Keratinocyte (primary cell): ENCODE measurements around the gene STPG4.

ENCODE experiments used
- EZH2 ChIP-seq: IDR thresholded peaks from one replicate; pipeline ENCODE4 v1.6.1; 2012; ENCODE audit warnings: inconsistent platforms, mild to moderate bottlenecking, low read length, moderate library complexity
- TF ChIP-seq, protein P1 (sequence below), 3 experiments: IDR thresholded peaks in 1 of 3; conservative IDR thresholded peaks in 1 of 3; optimal IDR thresholded peaks in 1 of 3; 2 replicates in 2 of 3; 3 replicates in 1 of 3; pipeline versions ENCODE3 to v1.5.1; 2011; ENCODE audit warnings: low read length in 3 of 3, mild to moderate bottlenecking in 3 of 3, moderate library complexity in 2 of 3, control low read depth in 1 of 3, inconsistent platforms in 1 of 3; ENCODE audit not compliant: insufficient read depth in 2 of 3; ENCODE audit errors: extremely low read depth in 1 of 3

- TF ChIP-seq, protein P1, sequence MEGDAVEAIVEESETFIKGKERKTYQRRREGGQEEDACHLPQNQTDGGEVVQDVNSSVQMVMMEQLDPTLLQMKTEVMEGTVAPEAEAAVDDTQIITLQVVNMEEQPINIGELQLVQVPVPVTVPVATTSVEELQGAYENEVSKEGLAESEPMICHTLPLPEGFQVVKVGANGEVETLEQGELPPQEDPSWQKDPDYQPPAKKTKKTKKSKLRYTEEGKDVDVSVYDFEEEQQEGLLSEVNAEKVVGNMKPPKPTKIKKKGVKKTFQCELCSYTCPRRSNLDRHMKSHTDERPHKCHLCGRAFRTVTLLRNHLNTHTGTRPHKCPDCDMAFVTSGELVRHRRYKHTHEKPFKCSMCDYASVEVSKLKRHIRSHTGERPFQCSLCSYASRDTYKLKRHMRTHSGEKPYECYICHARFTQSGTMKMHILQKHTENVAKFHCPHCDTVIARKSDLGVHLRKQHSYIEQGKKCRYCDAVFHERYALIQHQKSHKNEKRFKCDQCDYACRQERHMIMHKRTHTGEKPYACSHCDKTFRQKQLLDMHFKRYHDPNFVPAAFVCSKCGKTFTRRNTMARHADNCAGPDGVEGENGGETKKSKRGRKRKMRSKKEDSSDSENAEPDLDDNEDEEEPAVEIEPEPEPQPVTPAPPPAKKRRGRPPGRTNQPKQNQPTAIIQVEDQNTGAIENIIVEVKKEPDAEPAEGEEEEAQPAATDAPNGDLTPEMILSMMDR (optimal IDR thresholded peaks at IDR 0.05 in 1 of 3, IDR thresholded peaks at IDR 0.05 in 1 of 3, conservative IDR thresholded peaks at IDR 0.05 in 1 of 3; ENCODE audit: extremely low read depth in 1 of 3, insufficient read depth in 2 of 3, low read length in 3 of 3): no peak
- no peak for TF ChIP-seq EZH2
Measured at GRCh38 chr2:47177043-47177565, 22.0 kb upstream of the STPG4 start.
